ENCODE data around the gene HDC.

The HDC gene, protein sequence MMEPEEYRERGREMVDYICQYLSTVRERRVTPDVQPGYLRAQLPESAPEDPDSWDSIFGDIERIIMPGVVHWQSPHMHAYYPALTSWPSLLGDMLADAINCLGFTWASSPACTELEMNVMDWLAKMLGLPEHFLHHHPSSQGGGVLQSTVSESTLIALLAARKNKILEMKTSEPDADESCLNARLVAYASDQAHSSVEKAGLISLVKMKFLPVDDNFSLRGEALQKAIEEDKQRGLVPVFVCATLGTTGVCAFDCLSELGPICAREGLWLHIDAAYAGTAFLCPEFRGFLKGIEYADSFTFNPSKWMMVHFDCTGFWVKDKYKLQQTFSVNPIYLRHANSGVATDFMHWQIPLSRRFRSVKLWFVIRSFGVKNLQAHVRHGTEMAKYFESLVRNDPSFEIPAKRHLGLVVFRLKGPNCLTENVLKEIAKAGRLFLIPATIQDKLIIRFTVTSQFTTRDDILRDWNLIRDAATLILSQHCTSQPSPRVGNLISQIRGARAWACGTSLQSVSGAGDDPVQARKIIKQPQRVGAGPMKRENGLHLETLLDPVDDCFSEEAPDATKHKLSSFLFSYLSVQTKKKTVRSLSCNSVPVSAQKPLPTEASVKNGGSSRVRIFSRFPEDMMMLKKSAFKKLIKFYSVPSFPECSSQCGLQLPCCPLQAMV

DNA sequence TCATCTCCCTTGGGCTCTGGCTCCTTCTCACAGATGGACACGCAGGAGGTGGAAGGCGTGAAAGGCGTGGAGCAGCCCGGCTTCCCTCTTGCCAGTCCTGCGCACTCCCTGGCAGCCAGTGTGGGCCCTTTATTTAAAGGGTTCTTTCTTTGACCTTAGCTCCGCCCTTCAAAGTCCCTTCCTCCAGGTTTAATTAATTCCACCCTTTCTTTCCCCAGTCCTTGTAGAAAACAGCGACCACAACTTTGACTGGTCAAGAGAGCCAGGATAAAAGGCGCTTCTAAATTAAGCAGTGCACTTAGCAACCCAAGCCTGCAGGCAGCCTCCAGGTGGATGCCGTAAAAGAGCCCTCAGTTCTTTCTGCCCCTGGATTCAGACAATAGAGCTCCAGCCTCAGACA is at the start of gene HDC:
Gene HDC, minus strand, starts transcription at position 107 of the 400 bp plus-strand sequence. Its CDS starts 103 bp downstream, at position 4.
- H3K4me3 ChIP-seq (ENCODE audit: low read depth, low read length), result no peak within 1 kb of the TSS
- TF ChIP-seq, protein P1, sequence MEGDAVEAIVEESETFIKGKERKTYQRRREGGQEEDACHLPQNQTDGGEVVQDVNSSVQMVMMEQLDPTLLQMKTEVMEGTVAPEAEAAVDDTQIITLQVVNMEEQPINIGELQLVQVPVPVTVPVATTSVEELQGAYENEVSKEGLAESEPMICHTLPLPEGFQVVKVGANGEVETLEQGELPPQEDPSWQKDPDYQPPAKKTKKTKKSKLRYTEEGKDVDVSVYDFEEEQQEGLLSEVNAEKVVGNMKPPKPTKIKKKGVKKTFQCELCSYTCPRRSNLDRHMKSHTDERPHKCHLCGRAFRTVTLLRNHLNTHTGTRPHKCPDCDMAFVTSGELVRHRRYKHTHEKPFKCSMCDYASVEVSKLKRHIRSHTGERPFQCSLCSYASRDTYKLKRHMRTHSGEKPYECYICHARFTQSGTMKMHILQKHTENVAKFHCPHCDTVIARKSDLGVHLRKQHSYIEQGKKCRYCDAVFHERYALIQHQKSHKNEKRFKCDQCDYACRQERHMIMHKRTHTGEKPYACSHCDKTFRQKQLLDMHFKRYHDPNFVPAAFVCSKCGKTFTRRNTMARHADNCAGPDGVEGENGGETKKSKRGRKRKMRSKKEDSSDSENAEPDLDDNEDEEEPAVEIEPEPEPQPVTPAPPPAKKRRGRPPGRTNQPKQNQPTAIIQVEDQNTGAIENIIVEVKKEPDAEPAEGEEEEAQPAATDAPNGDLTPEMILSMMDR (IDR thresholded peaks at IDR 0.05; ENCODE audit: borderline replicate concordance, insufficient read depth, low read depth, low read length), result no peak

DNA sequence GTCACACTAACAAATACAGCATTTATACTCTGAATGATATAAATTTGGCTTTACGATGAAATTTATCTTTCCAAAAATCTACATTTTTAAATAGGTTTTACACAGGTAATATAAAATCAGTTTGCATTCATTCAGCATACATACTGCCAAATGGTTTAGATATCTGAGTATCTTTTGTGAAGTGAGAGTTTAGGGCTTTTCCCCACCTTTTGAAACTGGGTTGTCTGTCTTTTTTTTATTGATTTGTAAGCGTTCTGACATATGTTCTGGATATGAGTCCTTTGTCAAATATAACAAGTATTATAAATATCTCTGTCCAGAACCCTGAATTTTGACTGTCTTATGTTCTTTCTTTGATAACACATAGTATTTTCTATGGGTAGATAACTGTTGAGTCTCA is 47.1 kb upstream of the HDC start:
- TF ChIP-seq, protein P1 (IDR thresholded peaks at IDR 0.05; ENCODE audit: borderline replicate concordance, insufficient read depth, low read depth, low read length), result no peak
- no peak overlapping the region for H3K4me3 ChIP-seq (ENCODE audit: low read depth, low read length)

DNA sequence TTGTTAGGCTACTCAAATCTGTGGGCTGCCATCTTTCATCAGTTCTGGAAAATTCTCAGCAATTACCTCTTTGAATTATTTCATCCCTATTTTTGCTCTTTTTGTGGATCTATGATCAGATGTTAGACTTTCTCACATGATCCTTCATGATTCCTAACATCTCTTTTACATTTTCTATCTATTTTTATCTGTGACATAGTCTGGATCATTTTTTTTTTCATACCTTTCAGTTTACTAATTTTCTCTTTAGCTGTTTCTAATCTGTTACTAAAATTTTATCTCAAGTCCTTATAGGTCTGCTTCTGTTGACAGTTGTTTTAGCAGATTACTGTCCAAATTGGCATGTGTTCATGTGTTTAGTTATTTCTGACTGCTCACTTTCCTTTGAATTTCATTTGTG is 42.3 kb upstream of the HDC start:
- no peak overlapping the region for H3K4me3 ChIP-seq (ENCODE audit: low read depth, low read length)

DNA sequence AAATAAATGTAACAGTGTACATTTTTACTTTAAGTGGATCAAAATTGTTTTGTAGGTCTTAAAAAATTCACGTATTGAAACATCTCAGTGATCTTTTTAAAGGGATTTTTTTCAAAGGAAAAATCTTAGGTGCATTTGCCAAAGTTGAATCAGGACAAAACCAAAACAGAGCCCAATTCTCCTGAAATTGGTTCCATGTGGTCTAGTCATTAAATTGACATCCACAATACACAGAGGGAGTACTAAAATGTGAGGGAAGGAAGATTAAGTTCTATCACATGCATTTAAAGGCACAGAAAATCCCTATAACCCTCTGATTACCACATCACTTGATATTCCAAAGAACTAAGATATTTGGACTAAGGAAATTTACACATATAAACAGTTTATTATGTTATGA is 39.3 kb upstream of the HDC start:
- TF ChIP-seq, protein P1 (IDR thresholded peaks at IDR 0.05; ENCODE audit: borderline replicate concordance, insufficient read depth, low read depth, low read length), result no peak
- H3K4me3 ChIP-seq (ENCODE audit: low read depth, low read length), result no peak overlapping the region

More for the DNA sequence above, 42.3 kb upstream of the HDC start:
- TF ChIP-seq, protein P1 (IDR thresholded peaks at IDR 0.05; ENCODE audit: borderline replicate concordance, insufficient read depth, low read depth, low read length), result no peak

DNA sequence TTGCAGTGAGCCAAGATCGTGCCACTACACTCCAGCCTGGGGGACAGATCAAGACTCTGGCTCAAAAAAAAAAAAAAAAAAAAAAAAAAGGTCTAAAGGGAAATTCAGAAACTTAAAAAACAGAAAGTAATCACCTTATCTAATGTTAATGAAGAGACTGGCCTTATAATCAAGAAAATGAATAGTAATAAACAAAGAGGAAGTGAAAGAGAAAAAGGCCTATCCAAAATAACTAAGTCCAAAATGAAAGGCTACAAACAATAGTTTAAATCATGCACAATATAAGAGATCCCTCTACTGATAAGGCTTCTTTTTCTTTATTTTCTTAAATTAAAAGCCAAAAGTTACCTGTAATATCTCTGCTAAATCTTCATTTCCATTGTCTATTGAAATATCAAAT is 37.1 kb upstream of the HDC start:
- no peak overlapping the region for H3K4me3 ChIP-seq (ENCODE audit: low read depth, low read length)
- TF ChIP-seq, protein P1 (IDR thresholded peaks at IDR 0.05; ENCODE audit: borderline replicate concordance, insufficient read depth, low read depth, low read length), result no peak

DNA sequence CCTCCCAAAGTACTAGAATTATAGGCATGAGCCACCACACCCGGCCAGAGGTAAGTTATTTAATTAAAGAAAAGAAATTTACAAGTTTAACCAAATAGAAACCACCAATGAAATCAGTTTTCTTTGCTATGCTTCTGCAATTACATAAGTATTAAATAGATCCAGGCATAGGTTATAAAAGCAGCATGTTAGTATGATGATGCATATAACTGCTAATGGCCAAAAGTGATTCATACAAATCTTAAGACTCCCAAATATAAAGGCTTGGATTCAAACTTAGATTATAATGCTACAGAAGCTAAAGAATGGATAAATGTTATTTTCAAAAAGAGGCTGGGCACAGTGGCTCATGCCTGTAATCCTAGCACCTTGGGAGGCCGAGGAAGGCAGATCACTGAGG is 32.8 kb upstream of the HDC start:
- TF ChIP-seq, protein P1 (IDR thresholded peaks at IDR 0.05; ENCODE audit: borderline replicate concordance, insufficient read depth, low read depth, low read length), result no peak
- no peak overlapping the region for H3K4me3 ChIP-seq (ENCODE audit: low read depth, low read length)

DNA sequence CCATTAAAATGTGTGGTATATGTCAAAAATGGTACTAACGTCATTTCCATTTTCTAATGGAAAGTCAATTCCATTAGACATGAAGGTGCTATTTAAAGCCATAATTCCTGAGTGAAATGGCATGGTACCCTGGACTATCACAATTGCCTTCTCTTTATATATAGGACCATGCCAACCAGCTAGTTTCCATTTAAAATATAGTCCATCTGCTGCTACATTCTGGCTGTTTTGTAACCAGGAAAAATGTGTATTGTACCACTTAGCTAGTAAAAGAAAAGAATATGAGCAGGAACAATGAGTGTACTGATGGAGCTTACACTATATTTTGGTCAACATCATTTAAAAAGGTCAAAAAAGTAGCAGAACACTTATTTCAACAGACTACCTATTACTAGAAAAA is 30.4 kb upstream of the HDC start:
- TF ChIP-seq, protein P1 (IDR thresholded peaks at IDR 0.05; ENCODE audit: borderline replicate concordance, insufficient read depth, low read depth, low read length), result no peak
- no peak overlapping the region for H3K4me3 ChIP-seq (ENCODE audit: low read depth, low read length)

Data from GM12875 (cell line).